OCI-LY3 (cell line): ENCODE results near the gene LIX1L.

Experiments used
- H2AFZ ChIP-seq: fragments of 200-600, 300-600 bp; shearing (Covaris generic); 2 replicates; pipeline ENCODE4 v1.6.0; 2014; ENCODE audit warnings: antibody characterized with exemption, low read depth, low read length
- H3K27ac ChIP-seq: fragments of 200-600, 300-600 bp; sonication (generic); 2 replicates; pipeline ENCODE4 v1.5.1; 2014; ENCODE audit warnings: mild to moderate bottlenecking, low read length, moderate library complexity, mixed read lengths
- H3K27me3 ChIP-seq: fragments of 200-600, 300-600 bp; sonication (generic); 2 replicates; pipeline ENCODE4 v1.6.1; 2014; ENCODE audit warnings: low read depth, low read length, mixed read lengths
- H3K36me3 ChIP-seq: fragments of 200-600, 300-600 bp; sonication (generic); replicated peaks from 2 replicates; pipeline ENCODE3; 2014; ENCODE audit warnings: low read depth, low read length, mixed read lengths
- H3K4me1 ChIP-seq: fragments of 300-600, 200-600 bp; sonication (generic); 2 replicates; pipeline ENCODE4 v1.6.1; 2014; ENCODE audit warnings: low read length, mixed read lengths
- H3K4me2 ChIP-seq: fragments of 200-600, 300-600 bp; sonication (generic); 2 replicates; pipeline ENCODE4 v1.6.1; 2014; ENCODE audit warnings: low read length, mixed read lengths
- H3K4me3 ChIP-seq: fragments of 300-600, 200-600 bp; sonication (generic); 2 replicates; pipeline ENCODE4 v1.5.1; 2014; ENCODE audit warnings: antibody characterized with exemption, mild to moderate bottlenecking, low read length, moderate library complexity
- H3K79me2 ChIP-seq: fragments of 300-600, 200-600 bp; shearing (Covaris generic); 2 replicates; pipeline ENCODE4 v1.6.1; 2014; ENCODE audit warnings: mild to moderate bottlenecking, low read length, mixed read lengths
- H3K9ac ChIP-seq: fragments of 300-600, 200-600 bp; shearing (Covaris generic); 2 replicates; pipeline ENCODE4 v1.6.0; 2014; ENCODE audit warnings: mild to moderate bottlenecking, low read length, moderate library complexity
- H3K9me3 ChIP-seq: fragments of 200-600, 300-600 bp; shearing (Covaris generic); 2 replicates; pipeline ENCODE4 v1.6.1; 2014; ENCODE audit warnings: low read length, mixed read lengths; ENCODE audit not compliant: insufficient read depth
- H4K20me1 ChIP-seq: fragments of 200-600, 300-600 bp; sonication (generic); 2 replicates; pipeline ENCODE4 v1.6.1; 2016; ENCODE audit warnings: low read length, mixed read lengths; ENCODE audit not compliant: insufficient read depth
- CTCF ChIP-seq: fragments of 200-600, 300-600 bp; sonication (generic); IDR thresholded peaks from 2 replicates; pipeline ENCODE4 v1.5.1; 2014; ENCODE audit warnings: antibody characterized with exemption, low read length, low read depth
- EZH2phosphoT487 ChIP-seq: fragments of 200-600 bp; shearing (Covaris generic); IDR thresholded peaks from 2 replicates; pipeline ENCODE4 v1.6.1; 2018; ENCODE audit warnings: antibody characterized with exemption, mixed run types, low read depth

Gene LIX1L

GRCh38 chr1:145886816-145887215 lies 71.0 kb downstream of the LIX1L start:
- Histone ChIP-seq H2AFZ (no peak overlapping the region), H3K9me3 (no peaks in the 10 kb centered on the region), H3K79me2 (no peaks in the 10 kb centered on the region), H3K9ac (no peak overlapping the region), H3K36me3 (no peaks in the 10 kb centered on the region), H3K27me3 (peaks cover 23% of the 10 kb centered on the region), H3K4me2 (no peak overlapping the region), H3K4me3 (no peak overlapping the region), H4K20me1 (no peaks in the 10 kb centered on the region), H3K4me1 (peaks cover 17% of the 10 kb centered on the region), H3K27ac (no peak overlapping the region)
- TF ChIP-seq CTCF (no peak), EZH2phosphoT487 (no peak)

DNA sequence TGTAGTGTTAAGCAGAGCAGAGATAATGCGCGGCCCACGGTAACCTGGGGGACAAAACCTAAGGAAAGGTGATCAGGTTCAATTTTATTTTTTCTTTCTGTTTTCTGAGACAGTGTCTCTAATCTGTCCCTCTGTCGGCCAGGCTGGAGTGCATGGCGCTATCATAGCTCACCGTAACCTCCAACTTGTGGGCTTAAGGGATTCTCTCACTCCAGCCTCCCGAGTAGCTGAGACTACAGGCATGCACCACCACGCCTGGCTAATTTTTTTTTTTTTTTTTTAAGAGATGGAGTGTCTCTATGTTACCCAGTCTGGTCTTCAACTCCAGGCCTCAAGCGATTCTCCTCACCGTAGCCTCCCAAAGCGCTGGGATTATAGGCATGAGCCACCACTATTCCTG lies 71.4 kb downstream of the LIX1L start:
- no peaks in the 10 kb centered on the region for H3K36me3 ChIP-seq
- H3K4me3 ChIP-seq, result peak overlapping the region; percentile 87
- peak overlapping the region; percentile 93 for H3K4me2 ChIP-seq
- no peak overlapping the region; the same call in 1 of the 2 replicates for H3K9ac ChIP-seq
- no peaks in the 10 kb centered on the region for H3K9me3 ChIP-seq
- H4K20me1 ChIP-seq, result no peaks in the 10 kb centered on the region
- H3K27ac ChIP-seq, result no peak overlapping the region
- H3K27me3 ChIP-seq, result peaks cover 26% of the 10 kb centered on the region
- H3K79me2 ChIP-seq, result no peaks in the 10 kb centered on the region
- H3K4me1 ChIP-seq, result peaks cover 17% of the 10 kb centered on the region
- peak overlapping the region; percentile 94; the same call in 1 of the 2 replicates for H2AFZ ChIP-seq
- TF ChIP-seq EZH2phosphoT487 (no peak), CTCF (no peak)

- Histone ChIP-seq H3K9ac (no peak within 1 kb of the TSS; the same call in 1 of the 2 replicates), H3K4me2 (peak within 1 kb of the TSS; percentile 93), H3K27ac (no peak within 1 kb of the TSS)
Measured at GRCh38 chr1:145885738-145886287, 72.0 kb downstream of the LIX1L start, which contains the start of gene ANKRD35. Gene ANKRD35, minus strand, starts transcription at chr1:145885866. Its CDS starts 108 bp downstream, at chr1:145885758.

GRCh38 chr1:145884675-145885074 lies 73.1 kb downstream of the LIX1L start:
- Histone ChIP-seq H3K4me2 (no peak overlapping the region), H3K36me3 (no peaks in the 10 kb centered on the region), H3K4me1 (peaks cover 17% of the 10 kb centered on the region), H3K9ac (no peak overlapping the region), H3K9me3 (no peaks in the 10 kb centered on the region), H3K27ac (no peak overlapping the region), H3K27me3 (peaks cover 28% of the 10 kb centered on the region), H4K20me1 (no peaks in the 10 kb centered on the region), H3K4me3 (no peak overlapping the region), H3K79me2 (no peaks in the 10 kb centered on the region), H2AFZ (no peak overlapping the region)
- no peak for TF ChIP-seq EZH2phosphoT487
- TF ChIP-seq CTCF, result no peak

More at GRCh38 chr1:145885738-145886287, 72.0 kb downstream of the LIX1L start, which contains the start of gene ANKRD35:
- Histone ChIP-seq H3K36me3 (no peaks in the 10 kb centered on the region), H3K4me3 (peak within 1 kb of the TSS; percentile 87), H2AFZ (peak within 1 kb of the TSS; percentile 94), H3K4me1 (peaks cover 17% of the 10 kb centered on the region), H4K20me1 (no peaks in the 10 kb centered on the region), H3K27me3 (peaks cover 28% of the 10 kb centered on the region), H3K79me2 (no peaks in the 10 kb centered on the region), H3K9me3 (no peaks in the 10 kb centered on the region)
- no peak for TF ChIP-seq EZH2phosphoT487
- TF ChIP-seq CTCF, result no peak
